ENCODE measurements around the gene SECISBP2L. TPM values are rescaled to one million over a fixed set of nuclear protein-coding genes. Genes with fewer than 3 reads are reported as not detected.
A peak's percentile ranks its signal among the peaks of the same experiment; 100 is the strongest.

Gene SECISBP2L
- total and polyA plus RNA-seq, 2 donors (not counting 1 experiment from before 2014, with no cell fraction given) = 13.0 to 121 TPM

DNA sequence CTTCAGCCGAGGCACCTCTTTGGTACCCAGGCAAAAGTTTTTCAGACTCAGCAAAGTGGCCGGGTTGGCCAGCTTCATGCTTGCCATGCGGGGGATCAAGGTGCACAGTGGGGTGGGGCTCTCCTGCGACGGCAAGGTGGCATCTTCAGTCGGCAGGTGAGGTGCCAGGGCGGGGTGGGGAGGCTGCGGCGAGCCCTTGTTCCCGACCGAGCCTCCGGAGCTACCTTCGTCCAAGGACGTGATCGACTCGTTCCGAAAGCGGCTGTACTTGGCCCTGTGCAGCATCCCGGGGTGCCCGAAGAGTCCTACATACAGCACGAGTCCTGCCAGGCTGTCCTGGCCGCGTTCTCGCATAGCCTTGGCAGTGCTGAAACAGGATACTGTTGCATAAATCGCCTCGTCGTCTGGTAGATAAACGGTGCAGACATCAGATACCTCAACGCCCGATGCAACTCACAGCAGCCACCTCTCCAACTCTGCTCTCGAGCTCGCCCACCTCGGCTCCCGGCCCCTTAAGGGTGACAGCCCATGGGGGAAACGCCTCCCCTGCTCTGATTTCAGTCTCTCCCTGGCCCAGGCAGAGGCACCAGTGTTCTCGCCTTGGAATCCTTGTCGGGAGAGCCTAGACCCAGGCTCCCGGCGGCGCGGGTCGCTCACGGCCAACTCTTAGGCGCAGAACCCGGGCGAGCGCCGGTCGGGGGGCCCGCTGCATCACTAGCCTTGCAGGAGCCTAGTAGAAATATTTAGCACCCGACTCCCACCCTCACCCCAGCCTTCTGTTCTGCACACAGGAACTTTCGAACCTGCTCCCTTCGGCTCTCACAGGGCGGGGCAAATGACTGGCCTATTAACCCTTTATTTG, 83.4 kb downstream of the SECISBP2L start:
- Mint-ChIP-seq H3K9me3 (ENCODE audit: insufficient read depth) (no peaks in the 10 kb centered on the region), H3K4me1 (peaks cover 19% of the 10 kb centered on the region), H3K27me3 (peaks cover 54% of the 10 kb centered on the region), H3K4me3 (peak overlapping the region; percentile 80), H3K27ac (no peak overlapping the region)
- peak overlapping the region; percentile 79 for H3K4me2 ChIP-seq (replicated peaks; ENCODE audit: low read depth, low read length, poor library complexity, severe bottlenecking)
- no peak for TF ChIP-seq EZH2 (IDR thresholded peaks at IDR 0.05; ENCODE audit: borderline replicate concordance, insufficient read depth, low read depth, low read length, poor library complexity, severe bottlenecking)
- TF ChIP-seq, protein P1, sequence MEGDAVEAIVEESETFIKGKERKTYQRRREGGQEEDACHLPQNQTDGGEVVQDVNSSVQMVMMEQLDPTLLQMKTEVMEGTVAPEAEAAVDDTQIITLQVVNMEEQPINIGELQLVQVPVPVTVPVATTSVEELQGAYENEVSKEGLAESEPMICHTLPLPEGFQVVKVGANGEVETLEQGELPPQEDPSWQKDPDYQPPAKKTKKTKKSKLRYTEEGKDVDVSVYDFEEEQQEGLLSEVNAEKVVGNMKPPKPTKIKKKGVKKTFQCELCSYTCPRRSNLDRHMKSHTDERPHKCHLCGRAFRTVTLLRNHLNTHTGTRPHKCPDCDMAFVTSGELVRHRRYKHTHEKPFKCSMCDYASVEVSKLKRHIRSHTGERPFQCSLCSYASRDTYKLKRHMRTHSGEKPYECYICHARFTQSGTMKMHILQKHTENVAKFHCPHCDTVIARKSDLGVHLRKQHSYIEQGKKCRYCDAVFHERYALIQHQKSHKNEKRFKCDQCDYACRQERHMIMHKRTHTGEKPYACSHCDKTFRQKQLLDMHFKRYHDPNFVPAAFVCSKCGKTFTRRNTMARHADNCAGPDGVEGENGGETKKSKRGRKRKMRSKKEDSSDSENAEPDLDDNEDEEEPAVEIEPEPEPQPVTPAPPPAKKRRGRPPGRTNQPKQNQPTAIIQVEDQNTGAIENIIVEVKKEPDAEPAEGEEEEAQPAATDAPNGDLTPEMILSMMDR (IDR thresholded peaks at IDR 0.05) = no peak
- intact Hi-C loops (cut with micrococcal nuclease) = no loop called here
- WGBS (ENCODE audit: insufficient coverage) = 24% methylated on average over 51 of the region's 54 CpGs
- ChIA-PET CTCF (interaction anchor here (0.9 to 5.8 kb wide), 2 partner anchors 12 to 16 kb away, joined by 3 to 38 read pairs; no protein-coding TSS in a partner anchor), POLR2A (no interaction called here)
- H3K9ac ChIP-seq (ENCODE audit: low read length) = peak overlapping the region; percentile 62
- H2AFZ ChIP-seq (ENCODE audit: insufficient read depth, low read depth, low read length, poor library complexity, severe bottlenecking) = peak overlapping the region; percentile 64
- H3K36me3 ChIP-seq (replicated peaks in 1 of 2; ENCODE audit: control extremely low read depth in 1 of 2, control insufficient read depth in 1 of 2, extremely low read depth in 1 of 2, insufficient read depth in 2 of 2, low read length in 1 of 2) = no peaks in the 10 kb centered on the region
- no peak for ATAC-seq (ENCODE audit: low read depth)
- DNase-seq = peak; percentile 21
- H3K79me2 ChIP-seq (ENCODE audit: control insufficient read depth, insufficient read depth, low read length) = no peaks in the 10 kb centered on the region
- peaks cover 21 to 23% of the 10 kb centered on the region in 2 donors for H3K4me1 ChIP-seq (ENCODE audit: control insufficient read depth in 2 of 2, insufficient read depth in 2 of 2, low read length in 2 of 2)
- peak overlapping the region in 4 of 5 experiments; percentile 30 to 53 (median 40) for H3K4me3 ChIP-seq (ENCODE audit: control extremely low read depth in 1 of 5, extremely low read depth in 1 of 5, insufficient read depth in 1 of 5, low read depth in 2 of 5, low read length in 4 of 5)
- H3K9me3 ChIP-seq (ENCODE audit: control extremely low read depth in 1 of 3, control insufficient read depth in 2 of 3, insufficient read depth in 1 of 3, low read length in 2 of 3) = no peaks in the 10 kb centered on the region
- H3K27ac ChIP-seq (ENCODE audit: low read length in 2 of 2) = no peak overlapping the region
- H4K20me1 ChIP-seq (ENCODE audit: control insufficient read depth, insufficient read depth, low read length, poor library complexity, severe bottlenecking) = no peaks in the 10 kb centered on the region
- H3K27me3 ChIP-seq (replicated peaks in 1 of 4; ENCODE audit: control extremely low read depth in 1 of 4, control insufficient read depth in 3 of 4, insufficient read depth in 4 of 4, low read length in 3 of 4) = peaks cover 0 to 61% (median 26%) of the 10 kb centered on the region in 4 experiments

DNA sequence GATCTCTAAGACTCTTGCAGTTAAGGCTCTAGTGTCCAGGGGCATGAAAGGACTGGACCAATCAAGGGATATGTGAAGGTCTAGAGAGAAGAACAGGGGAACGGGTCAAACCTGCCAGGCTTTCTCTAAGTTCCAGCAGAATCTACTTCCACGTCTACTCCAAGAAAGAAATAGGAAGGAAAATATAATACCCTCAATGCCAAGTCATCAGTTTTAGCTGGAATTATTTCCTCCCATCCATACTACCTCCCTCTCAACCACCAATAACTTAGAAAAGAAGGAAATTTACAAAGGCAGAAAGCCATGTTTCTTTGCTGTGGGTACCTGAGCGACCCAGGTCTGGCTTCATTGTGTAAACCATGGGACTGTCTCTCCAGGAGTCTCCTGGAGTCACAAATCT, 90.3 kb downstream of the SECISBP2L start:
- Mint-ChIP-seq H3K27ac (no peak overlapping the region), H3K27me3 (peaks cover 27% of the 10 kb centered on the region), H3K4me1 (no peaks in the 10 kb centered on the region), H3K4me3 (no peak overlapping the region), H3K9me3 (ENCODE audit: insufficient read depth) (peaks cover 2% of the 10 kb centered on the region)
- no peaks in the 10 kb centered on the region for H3K4me1 ChIP-seq (ENCODE audit: control insufficient read depth in 2 of 2, insufficient read depth in 2 of 2, low read length in 2 of 2)
- H3K79me2 ChIP-seq (ENCODE audit: control insufficient read depth, insufficient read depth, low read length) = no peaks in the 10 kb centered on the region
- WGBS (ENCODE audit: insufficient coverage) = 100% methylated on average over 1 of the region's 3 CpGs
- TF ChIP-seq, protein P1 (IDR thresholded peaks at IDR 0.05) = no peak
- no peak for TF ChIP-seq EZH2 (IDR thresholded peaks at IDR 0.05; ENCODE audit: borderline replicate concordance, insufficient read depth, low read depth, low read length, poor library complexity, severe bottlenecking)
- intact Hi-C loops (cut with micrococcal nuclease) = no loop called here
- ATAC-seq (ENCODE audit: low read depth) = no peak
- no peak for DNase-seq
- H3K36me3 ChIP-seq (replicated peaks in 1 of 2; ENCODE audit: control extremely low read depth in 1 of 2, control insufficient read depth in 1 of 2, extremely low read depth in 1 of 2, insufficient read depth in 2 of 2, low read length in 1 of 2) = no peaks in the 10 kb centered on the region
- H3K9me3 ChIP-seq (ENCODE audit: control extremely low read depth in 1 of 3, control insufficient read depth in 2 of 3, insufficient read depth in 1 of 3, low read length in 2 of 3) = no peaks in the 10 kb centered on the region
- H3K27ac ChIP-seq (ENCODE audit: low read length in 2 of 2) = no peak overlapping the region
- H3K4me3 ChIP-seq (ENCODE audit: control extremely low read depth in 1 of 5, extremely low read depth in 1 of 5, insufficient read depth in 1 of 5, low read depth in 2 of 5, low read length in 4 of 5) = no peak overlapping the region
- H2AFZ ChIP-seq (ENCODE audit: insufficient read depth, low read depth, low read length, poor library complexity, severe bottlenecking) = no peak overlapping the region
- peaks cover 0 to 5% (median 2%) of the 10 kb centered on the region in 4 experiments for H3K27me3 ChIP-seq (replicated peaks in 1 of 4; ENCODE audit: control extremely low read depth in 1 of 4, control insufficient read depth in 3 of 4, insufficient read depth in 4 of 4, low read length in 3 of 4)
- CTCF ChIA-PET = no interaction called here
- no peak overlapping the region for H3K9ac ChIP-seq (ENCODE audit: low read length)
- H4K20me1 ChIP-seq (ENCODE audit: control insufficient read depth, insufficient read depth, low read length, poor library complexity, severe bottlenecking) = no peaks in the 10 kb centered on the region
- no peak overlapping the region for H3K4me2 ChIP-seq (replicated peaks; ENCODE audit: low read depth, low read length, poor library complexity, severe bottlenecking)
- POLR2A ChIA-PET = no interaction called here
